SK-N-MC (cell line): ENCODE results near the gene GPR89B.
"Not testable (repeated sequence)": the region's sequence is repeated elsewhere in the genome, so short reads cannot be mapped to it uniquely, and the experiment has no call there.

Experiments
- DNase-seq: peaks from one replicate; pipeline ENCODE4 v3.0.0-alpha.2; 2011; ENCODE audit warnings: low read depth, low spot score
- H3K27ac ChIP-seq: fragments of 200-600 bp; sonication (generic); 2 replicates; pipeline ENCODE4 v1.5.1; 2016; ENCODE audit warnings: mixed run types
- H3K36me3 ChIP-seq: fragments of 200-600 bp; sonication (generic); 2 replicates; pipeline ENCODE4 v1.6.1; 2017; ENCODE audit warnings: antibody characterized with exemption, low read length, mixed read lengths; ENCODE audit not compliant: insufficient read depth
- H3K4me3 ChIP-seq: fragments of 200-600 bp; sonication (generic); 2 replicates; pipeline ENCODE4 v1.5.1; 2016
- H3K9ac ChIP-seq: fragments of 200-600 bp; sonication (generic); 2 replicates; pipeline ENCODE4 v1.8.0; 2017; ENCODE audit warnings: mixed run types, mixed read lengths; ENCODE audit not compliant: insufficient read length
- H3K9me3 ChIP-seq: fragments of 200-600 bp; sonication (generic); 2 replicates; pipeline ENCODE4 v1.6.1; 2017; ENCODE audit warnings: low read depth, mild to moderate bottlenecking, antibody characterized with exemption, low read length, moderate library complexity, mixed read lengths
- EZH2 ChIP-seq: fragments of 200-600 bp; sonication (generic); IDR thresholded peaks from one replicate; pipeline ENCODE4 v1.6.1; 2017; ENCODE audit warnings: antibody characterized with exemption
- FOXP2 ChIP-seq: optimal IDR thresholded peaks from 2 replicates; pipeline ENCODE3; 2011; ENCODE audit warnings: mild to moderate bottlenecking, moderate library complexity; ENCODE audit not compliant: insufficient read depth; ENCODE audit errors: extremely low read length, control extremely low read depth
- POLR2AphosphoS5 ChIP-seq: IDR thresholded peaks from 2 replicates; pipeline ENCODE4 v1.6.1; 2012; ENCODE audit warnings: mild to moderate bottlenecking, low read depth, low read length, borderline replicate concordance

The GPR89B gene

DNA sequence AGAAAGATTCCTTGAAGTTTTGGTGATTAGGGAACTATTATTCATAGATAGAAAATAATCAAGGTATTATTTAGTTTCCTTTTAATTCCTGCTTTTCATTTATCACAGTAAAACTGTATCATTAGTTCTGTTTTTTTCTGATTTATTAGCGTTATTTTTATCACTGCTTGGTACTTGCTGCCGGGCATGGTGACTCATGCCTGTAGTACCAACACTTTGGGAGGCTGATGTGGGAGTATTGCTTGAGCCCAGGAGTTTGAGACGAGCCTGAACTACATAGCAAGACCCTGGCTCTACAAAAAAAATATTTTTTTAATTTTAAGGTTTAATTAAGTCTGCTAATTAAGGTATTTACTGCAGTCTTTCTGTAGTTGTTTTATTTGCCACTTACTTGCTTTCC is 59.7 kb downstream of the GPR89B start:
- not testable (repeated sequence) for H3K36me3 ChIP-seq, H3K4me3 ChIP-seq, DNase-seq, H3K27ac ChIP-seq, H3K9ac ChIP-seq, H3K9me3 ChIP-seq

DNA sequence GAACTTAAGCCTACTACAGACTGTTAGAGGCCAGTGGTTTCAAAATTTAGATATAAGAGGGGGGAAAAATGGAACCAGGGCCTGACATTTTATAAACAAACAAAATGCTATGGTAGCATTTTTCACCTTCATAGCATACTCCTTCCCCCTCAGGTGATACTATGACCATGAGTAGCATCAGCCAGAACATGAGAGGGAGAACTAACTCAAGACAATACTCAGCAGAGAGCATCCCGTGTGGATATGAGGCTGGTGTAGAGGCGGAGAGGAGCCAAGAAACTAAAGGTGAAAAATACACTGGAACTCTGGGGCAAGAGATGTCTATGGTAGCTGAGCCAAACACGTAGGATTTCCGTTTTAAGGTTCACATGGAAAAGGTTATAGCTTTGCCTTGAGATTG is 64.7 kb downstream of the GPR89B start:
- H3K9ac ChIP-seq, H3K9me3 ChIP-seq, H3K36me3 ChIP-seq, H3K4me3 ChIP-seq, H3K27ac ChIP-seq, DNase-seq: not testable (repeated sequence)

DNA sequence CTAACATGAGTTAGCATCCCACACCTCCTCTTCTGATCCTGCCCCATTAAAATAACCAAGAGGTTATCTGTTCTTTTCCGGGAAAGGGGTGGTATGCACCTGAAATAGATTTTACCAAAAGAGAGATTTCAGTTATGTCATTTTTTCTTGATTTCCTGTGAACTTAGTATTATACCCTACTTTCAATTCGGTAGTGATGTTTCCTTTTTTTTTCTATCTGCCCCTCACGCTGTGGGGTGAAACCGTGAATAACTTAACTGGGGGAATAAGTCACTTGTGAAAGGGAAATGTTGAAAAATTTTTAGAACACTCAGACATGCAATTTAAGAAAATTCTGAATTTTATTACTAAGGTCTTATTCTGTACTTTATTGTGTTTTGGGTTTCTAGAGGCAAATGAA is 65.2 kb downstream of the GPR89B start:
- H3K4me3 ChIP-seq, H3K9me3 ChIP-seq, H3K27ac ChIP-seq, H3K9ac ChIP-seq, H3K36me3 ChIP-seq, DNase-seq: not testable (repeated sequence)

DNA sequence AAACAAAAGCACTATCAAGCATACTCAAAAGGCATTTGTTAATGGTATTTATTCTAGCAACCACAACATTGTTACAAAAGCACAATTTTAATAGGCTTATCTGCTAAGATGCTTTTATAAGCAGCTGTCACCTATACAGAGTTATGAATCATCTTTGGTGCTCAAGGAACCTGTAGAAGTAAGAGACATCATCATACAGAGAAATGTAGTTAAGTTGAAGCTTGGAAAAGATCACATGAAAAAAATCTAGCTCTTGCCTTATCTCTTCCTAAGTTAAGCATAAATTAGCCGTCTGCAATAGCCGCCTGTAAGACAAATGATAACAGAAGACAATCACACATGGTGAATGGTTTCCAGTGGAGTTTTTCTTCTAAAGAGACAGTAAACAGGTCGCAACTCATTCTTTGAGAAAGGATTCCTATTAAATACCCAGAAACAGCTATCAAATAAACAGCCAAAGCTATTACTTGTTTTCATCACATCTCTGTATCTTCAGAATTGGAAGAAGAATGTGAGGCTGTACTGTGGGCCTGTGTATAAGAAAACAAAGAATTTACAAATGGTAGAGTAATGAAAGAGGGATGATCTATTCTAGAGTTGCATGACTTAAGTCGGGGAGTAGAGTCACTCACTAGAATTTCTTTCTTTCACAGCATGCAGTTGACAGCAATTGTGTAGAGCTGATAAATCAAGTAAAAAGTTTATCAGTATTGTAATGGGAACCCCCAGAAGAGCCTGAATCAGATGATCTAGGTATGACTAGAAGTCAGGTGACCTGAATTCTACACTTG is 65.8 kb downstream of the GPR89B start:
- not testable (repeated sequence) for H3K27ac ChIP-seq, H3K9me3 ChIP-seq, H3K36me3 ChIP-seq, H3K9ac ChIP-seq, DNase-seq, H3K4me3 ChIP-seq

DNA sequence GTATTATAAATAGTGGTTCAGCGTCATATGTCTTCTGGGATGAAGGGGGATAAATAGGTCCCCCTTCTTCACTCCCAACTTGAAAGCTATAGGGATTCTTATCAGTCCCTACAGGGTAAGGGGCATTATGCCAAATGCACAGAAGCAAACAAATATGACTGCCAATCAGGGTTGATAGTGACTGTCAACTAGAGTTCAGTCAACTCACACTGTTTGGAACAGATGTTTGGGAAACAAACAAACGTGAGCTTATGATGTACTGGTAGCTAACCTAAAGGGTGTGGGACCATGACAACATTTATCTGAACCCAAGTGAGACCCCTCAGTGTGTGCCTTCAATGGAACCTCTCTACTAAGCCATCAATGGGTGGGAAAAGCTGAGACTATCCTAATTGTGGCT is 67.9 kb downstream of the GPR89B start:
- H3K4me3 ChIP-seq, H3K9me3 ChIP-seq, H3K27ac ChIP-seq, DNase-seq, H3K36me3 ChIP-seq, H3K9ac ChIP-seq: not testable (repeated sequence)

DNA sequence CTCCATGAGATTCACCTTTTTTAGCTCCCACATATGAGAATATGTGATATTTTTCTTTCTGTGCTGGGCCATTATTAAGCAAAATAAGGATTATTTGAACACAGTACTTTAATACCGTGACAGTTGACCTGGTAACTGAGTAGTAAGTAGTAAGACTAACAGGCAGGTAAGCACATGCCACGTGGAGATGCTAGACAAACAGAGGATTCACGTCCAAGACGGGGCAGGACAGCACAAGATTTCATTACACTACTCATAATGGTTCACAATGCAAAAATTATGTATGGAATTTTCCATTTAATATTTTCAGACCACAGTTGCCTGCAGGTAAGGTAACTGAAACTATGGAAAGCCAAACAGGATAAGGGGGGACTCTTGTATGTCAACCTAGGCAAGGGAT is 79.5 kb downstream of the GPR89B start:
- H3K9me3 ChIP-seq, H3K27ac ChIP-seq, H3K36me3 ChIP-seq, H3K4me3 ChIP-seq, DNase-seq, H3K9ac ChIP-seq: not testable (repeated sequence)

DNA sequence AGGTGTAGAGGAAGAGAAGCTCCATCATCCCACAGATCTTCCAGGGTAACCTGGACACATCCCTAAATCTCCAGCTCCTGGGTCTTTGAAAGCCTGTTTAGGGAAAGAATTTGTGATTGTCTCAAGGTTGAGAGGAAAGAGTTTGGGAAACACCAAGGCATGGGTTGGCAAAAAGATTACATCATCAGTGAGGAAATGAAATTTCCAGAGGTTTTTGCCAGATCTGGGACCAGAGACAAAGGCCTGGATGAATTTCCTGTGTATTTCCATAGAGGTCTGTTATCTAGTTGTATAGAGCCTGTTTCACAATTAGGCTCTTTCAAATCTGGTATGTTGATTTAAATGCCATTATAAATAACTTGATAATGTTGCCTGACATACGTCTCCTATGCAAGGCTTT is 82.3 kb downstream of the GPR89B start:
- no peak for DNase-seq
- Histone ChIP-seq H3K4me3 (no peak overlapping the region), H3K9me3 (no peaks in the 10 kb centered on the region), H3K27ac (no peak overlapping the region), H3K9ac (no peak overlapping the region), H3K36me3 (no peaks in the 10 kb centered on the region)
- no peak for TF ChIP-seq POLR2AphosphoS5
- TF ChIP-seq FOXP2, result no peak
- no peak for TF ChIP-seq EZH2

DNA sequence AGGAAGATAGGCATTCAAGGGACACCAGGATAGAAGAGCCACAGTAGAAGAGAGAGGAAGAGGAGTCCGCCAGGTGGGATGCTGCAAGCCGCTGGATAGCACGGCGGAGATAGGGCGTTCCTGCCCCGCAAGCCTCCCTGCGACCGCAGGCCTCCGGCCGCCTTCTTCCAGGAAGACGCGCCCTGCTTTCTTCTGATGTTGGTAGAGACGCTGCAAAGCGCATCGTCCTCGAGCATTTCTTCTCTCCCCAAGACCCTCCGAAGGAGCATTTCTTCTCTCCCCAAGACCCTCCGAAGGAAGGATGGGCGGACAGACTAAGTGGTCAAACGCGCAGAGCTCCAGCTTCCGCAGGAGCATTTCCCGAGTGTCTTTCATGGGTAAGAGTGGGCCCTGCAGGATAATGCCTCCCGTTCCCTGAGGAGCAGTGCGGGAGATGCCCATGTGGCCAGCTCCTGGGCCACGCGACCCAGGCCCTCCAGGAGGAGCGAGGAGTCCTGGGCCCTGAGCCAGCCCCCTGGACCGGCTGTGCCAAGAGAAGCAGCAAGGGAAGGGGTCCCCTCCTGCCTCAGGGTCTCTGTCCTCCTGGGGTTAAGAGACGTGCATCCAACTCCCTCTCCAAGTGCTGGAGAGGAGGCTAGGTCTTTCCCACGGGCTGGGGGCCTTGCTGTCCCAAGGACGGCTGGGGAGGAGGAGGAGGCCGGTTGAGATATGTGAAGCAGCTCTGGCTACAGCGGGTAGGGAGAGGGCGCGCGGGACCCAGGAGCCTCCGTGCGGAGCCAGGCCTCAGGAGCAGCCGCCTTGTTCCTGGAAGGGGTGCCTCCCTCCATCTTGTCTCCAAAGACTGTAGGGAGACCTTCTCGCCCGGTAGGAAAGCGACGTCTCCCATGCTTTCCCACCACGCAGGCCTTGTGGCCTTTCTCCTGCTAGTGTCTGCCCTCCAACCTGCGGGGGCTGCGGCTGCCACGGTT is 85.2 kb downstream of the GPR89B start:
- H3K4me3 ChIP-seq, H3K27ac ChIP-seq, H3K9me3 ChIP-seq, H3K36me3 ChIP-seq, DNase-seq, H3K9ac ChIP-seq: not testable (repeated sequence)

DNA sequence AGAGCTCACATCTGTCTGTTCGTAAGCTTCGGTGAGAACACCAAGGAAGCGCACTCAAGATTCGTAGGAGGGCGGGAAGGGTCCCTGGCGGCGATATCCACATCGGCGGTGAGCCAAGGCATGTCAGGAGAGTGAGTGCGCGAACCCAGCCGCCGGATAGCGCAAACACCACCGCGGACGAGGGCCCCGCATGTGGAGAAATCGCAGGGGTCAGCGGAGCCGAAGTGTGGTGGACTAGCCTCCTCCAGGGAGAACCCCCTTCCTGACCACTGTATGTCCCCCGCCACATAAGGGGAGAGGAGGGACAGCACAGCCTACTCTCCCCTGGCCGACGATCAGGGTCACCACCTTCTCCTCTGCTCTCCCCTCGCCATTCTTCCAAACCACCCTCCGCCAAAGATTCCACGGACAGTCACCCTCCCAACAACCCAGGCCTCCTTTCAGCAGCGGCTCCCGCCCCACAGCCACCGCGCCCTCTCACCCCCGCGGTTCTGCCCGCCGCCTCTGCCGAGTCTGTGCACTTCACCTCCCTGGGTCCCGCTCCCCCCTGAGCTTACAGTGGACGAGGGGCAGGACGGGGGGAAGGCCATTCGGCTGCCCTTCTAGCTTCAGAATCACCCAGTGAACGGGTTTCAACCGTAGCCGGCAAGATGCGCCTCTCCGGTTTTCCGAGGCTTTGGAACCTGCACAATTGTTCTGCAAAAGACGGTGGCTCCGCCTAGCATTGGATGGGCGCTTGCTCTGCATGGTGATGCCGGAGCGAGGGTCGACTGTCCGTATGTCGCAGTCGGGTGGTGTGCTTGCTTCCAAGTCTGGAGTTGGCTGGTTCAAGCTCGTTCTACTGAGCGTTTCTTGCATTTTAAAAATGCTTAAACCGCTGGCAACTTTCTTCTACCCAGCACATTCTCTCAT is 86.3 kb downstream of the GPR89B start:
- not testable (repeated sequence) for H3K36me3 ChIP-seq, H3K9me3 ChIP-seq, H3K4me3 ChIP-seq, DNase-seq, H3K27ac ChIP-seq, H3K9ac ChIP-seq

DNA sequence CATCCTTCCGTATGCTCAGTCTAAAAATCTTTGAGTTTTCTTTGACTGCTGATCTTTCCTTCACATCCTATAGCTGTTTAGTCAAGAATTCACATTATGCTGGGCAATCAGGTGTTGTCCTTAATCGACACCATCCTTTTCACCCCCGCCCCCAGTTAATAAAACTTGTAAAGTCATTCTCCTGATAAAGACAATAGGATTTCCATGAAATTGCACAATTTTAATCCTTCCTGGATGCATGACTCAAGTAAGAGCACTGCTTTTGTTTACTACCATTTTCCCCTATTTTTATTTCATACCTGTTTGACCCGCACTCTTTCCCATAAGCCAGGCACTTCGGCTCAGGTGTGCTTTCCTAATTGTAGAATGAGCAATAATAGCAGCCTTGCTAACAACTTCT is 96.7 kb downstream of the GPR89B start:
- not testable (repeated sequence) for H3K4me3 ChIP-seq, DNase-seq, H3K9ac ChIP-seq, H3K36me3 ChIP-seq, H3K27ac ChIP-seq, H3K9me3 ChIP-seq

DNA sequence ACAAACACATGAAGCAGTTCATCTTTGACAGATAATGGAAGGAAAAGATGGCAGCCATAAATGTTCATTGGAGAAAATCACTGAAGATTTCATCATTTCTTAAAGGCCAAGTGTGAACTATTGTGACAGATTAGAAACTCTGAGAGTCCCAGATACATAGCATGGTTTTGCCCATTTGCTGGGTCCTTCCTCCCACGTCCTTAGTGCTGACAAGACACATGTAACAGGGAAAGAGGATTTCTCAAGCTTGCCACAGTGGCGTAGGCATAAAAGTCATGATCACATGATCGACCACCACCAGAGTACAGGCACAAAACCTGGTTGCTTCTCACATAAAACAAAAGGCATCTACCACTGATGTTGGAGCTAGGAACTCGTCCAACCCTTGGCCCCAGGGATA is 98.8 kb downstream of the GPR89B start:
- not testable (repeated sequence) for H3K36me3 ChIP-seq, H3K9ac ChIP-seq, H3K27ac ChIP-seq, DNase-seq, H3K4me3 ChIP-seq, H3K9me3 ChIP-seq

DNA sequence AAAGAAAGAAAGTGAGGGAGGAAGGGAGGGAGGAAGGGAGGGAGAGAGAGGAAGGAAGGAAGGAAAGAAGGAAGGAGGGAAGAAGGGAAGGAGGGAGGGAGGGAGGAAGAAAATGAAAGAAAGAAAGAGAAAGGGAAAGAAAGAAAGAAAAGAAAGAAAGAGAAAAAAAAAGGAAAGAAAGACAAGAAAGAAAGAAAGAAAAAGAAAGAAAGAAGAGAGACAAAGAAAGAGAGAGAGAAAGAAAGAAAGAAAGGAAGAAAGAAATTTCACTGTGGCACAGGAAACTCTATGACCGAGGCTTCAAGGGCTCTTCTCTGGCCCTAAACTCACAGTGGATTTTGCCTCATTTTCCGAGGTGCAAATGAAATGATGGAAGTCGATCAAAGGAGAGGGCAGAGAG is 104.0 kb downstream of the GPR89B start:
- H3K4me3 ChIP-seq, H3K9ac ChIP-seq, DNase-seq, H3K36me3 ChIP-seq, H3K27ac ChIP-seq, H3K9me3 ChIP-seq: not testable (repeated sequence)

DNA sequence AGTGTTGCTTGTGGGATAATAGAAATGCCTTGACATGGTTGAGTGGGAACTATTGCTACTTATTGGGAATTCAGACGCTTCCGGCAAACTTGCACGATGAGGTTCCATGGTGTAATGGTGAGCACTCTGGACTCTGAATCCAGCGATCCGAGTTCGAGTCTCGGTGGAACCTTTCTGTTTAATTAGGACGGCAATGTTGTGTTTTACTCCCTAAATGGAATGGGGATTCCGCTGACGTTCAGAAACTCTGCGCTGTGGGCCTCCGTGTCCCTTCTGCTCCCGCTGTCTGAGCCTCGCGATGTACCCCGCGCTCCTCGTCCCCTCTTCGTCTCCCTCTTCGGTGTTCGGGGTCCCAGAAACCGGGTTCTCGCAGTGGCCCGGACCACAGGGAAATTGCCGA is 104.5 kb downstream of the GPR89B start:
- DNase-seq, H3K27ac ChIP-seq, H3K9me3 ChIP-seq, H3K9ac ChIP-seq, H3K36me3 ChIP-seq, H3K4me3 ChIP-seq: not testable (repeated sequence)
